GM18870 (cell line): ENCODE measurements around the gene OSBPL3.
A peak's percentile ranks its signal among the peaks of the same experiment; 100 is the strongest.

Source experiments
- ATAC-seq: cut with Tn5 transposase; IDR thresholded peaks from one replicate; pipeline ENCODE4 v1.9.1; 2021; ENCODE audit warnings: moderate library complexity; ENCODE audit not compliant: unreplicated experiment

The OSBPL3 gene

GRCh38 chr7:24835643-24836042 lies 144.3 kb downstream of the OSBPL3 start:
- no peak for ATAC-seq

- ATAC-seq, result peak; percentile 37
These were observed 145.7 kb downstream of the OSBPL3 start for GRCh38 chr7:24834128-24834798.

GRCh38 chr7:24833549-24833948 lies 146.4 kb downstream of the OSBPL3 start:
- no peak for ATAC-seq

GRCh38 chr7:24831240-24831639 lies 148.7 kb downstream of the OSBPL3 start:
- ATAC-seq, result no peak

GRCh38 chr7:24830440-24831050 lies 149.4 kb downstream of the OSBPL3 start:
- no peak for ATAC-seq

GRCh38 chr7:24829787-24830186 lies 150.2 kb downstream of the OSBPL3 start:
- ATAC-seq, result no peak

GRCh38 chr7:24828891-24829661 lies 150.9 kb downstream of the OSBPL3 start:
- no peak for ATAC-seq

GRCh38 chr7:24827589-24827988 lies 152.4 kb downstream of the OSBPL3 start:
- ATAC-seq, result no peak

GRCh38 chr7:24827027-24827426 lies 153.0 kb downstream of the OSBPL3 start:
- ATAC-seq, result no peak

GRCh38 chr7:24826662-24827020 lies 153.3 kb downstream of the OSBPL3 start:
- no peak for ATAC-seq

- ATAC-seq, result no peak
These were observed 153.9 kb downstream of the OSBPL3 start for GRCh38 chr7:24825931-24826661.

- no peak for ATAC-seq
These were observed 154.6 kb downstream of the OSBPL3 start for GRCh38 chr7:24825381-24825794.

GRCh38 chr7:24824896-24825295 lies 155.1 kb downstream of the OSBPL3 start:
- ATAC-seq, result no peak

- no peak for ATAC-seq
These were observed 155.6 kb downstream of the OSBPL3 start for GRCh38 chr7:24824400-24824799.

GRCh38 chr7:24821754-24822054 lies 158.3 kb downstream of the OSBPL3 start:
- ATAC-seq, result no peak

- ATAC-seq, result peak; percentile 72
These were observed 158.8 kb downstream of the OSBPL3 start for GRCh38 chr7:24821045-24821753.

GRCh38 chr7:24820730-24821044 lies 159.3 kb downstream of the OSBPL3 start:
- no peak for ATAC-seq

GRCh38 chr7:24819916-24820689 lies 159.9 kb downstream of the OSBPL3 start:
- peak; percentile 37 for ATAC-seq

- ATAC-seq, result no peak
These were observed 162.6 kb downstream of the OSBPL3 start for GRCh38 chr7:24817339-24817738.

- ATAC-seq, result no peak
These were observed 163.1 kb downstream of the OSBPL3 start for GRCh38 chr7:24816868-24817267.
